ENCODE measurements around the gene COL16A1.

COL16A1 gene

GRCh38 chr1:31625561-31626222 is 78.1 kb downstream of the COL16A1 start:
- Histone ChIP-seq H3K27me3 (ENCODE audit: insufficient read depth, low read length, poor library complexity) (no peaks in the 10 kb centered on the region), H3K36me3 (ENCODE audit: control insufficient read depth, insufficient read depth, low read length) (peaks cover 2% of the 10 kb centered on the region)
- no CpG with 5 or more reads among the region's 4 CpGs for WGBS (ENCODE audit: extremely low coverage, insufficient coverage, low lambda C conversion rate)

GRCh38 chr1:31624731-31625514 is 78.9 kb downstream of the COL16A1 start:
- H3K4me1 ChIP-seq (ENCODE audit: control insufficient read depth, low read depth, low read length) = no peaks in the 10 kb centered on the region

More at GRCh38 chr1:31625561-31626222, 78.1 kb downstream of the COL16A1 start:
- no peak overlapping the region for H3K56ac ChIP-seq (ENCODE audit: low read length)
- no peak overlapping the region for H3K4me3 ChIP-seq (ENCODE audit: low read length)
- no peaks in the 10 kb centered on the region for H3K4me1 ChIP-seq (ENCODE audit: control insufficient read depth, low read depth, low read length)
- H3K79me2 ChIP-seq (ENCODE audit: control insufficient read depth, insufficient read depth, low read length) = no peaks in the 10 kb centered on the region
- H2AK5ac ChIP-seq (ENCODE audit: low read length) = no peak overlapping the region
- no peak overlapping the region for H3K9ac ChIP-seq (ENCODE audit: low read length)
- H3K23ac ChIP-seq (ENCODE audit: low read length) = no peak overlapping the region
- no peak overlapping the region for H2BK15ac ChIP-seq (replicated peaks; ENCODE audit: low read depth)
- H4K5ac ChIP-seq (ENCODE audit: low read length) = no peak overlapping the region
- H4K8ac ChIP-seq (ENCODE audit: low read depth, low read length) = no peak overlapping the region
- no peak for DNase-seq
- H3K4me2 ChIP-seq (ENCODE audit: low read length) = no peak overlapping the region
- no peak overlapping the region for H2BK120ac ChIP-seq (ENCODE audit: low read depth, low read length)
- no peaks in the 10 kb centered on the region for H3K79me1 ChIP-seq (ENCODE audit: low read length)
- H3K27ac ChIP-seq (ENCODE audit: low read depth, low read length) = no peak overlapping the region
- H2BK5ac ChIP-seq (ENCODE audit: low read length) = no peak overlapping the region
- no peak overlapping the region for H3K4ac ChIP-seq (ENCODE audit: low read depth, low read length)
- H3K18ac ChIP-seq (ENCODE audit: low read length) = no peak overlapping the region

GRCh38 chr1:31624309-31624708 is 79.5 kb downstream of the COL16A1 start:
- Histone ChIP-seq H2BK5ac (ENCODE audit: low read length) (no peak overlapping the region), H3K27me3 (ENCODE audit: insufficient read depth, low read length, poor library complexity) (no peaks in the 10 kb centered on the region), H2BK120ac (ENCODE audit: low read depth, low read length) (no peak overlapping the region), H3K56ac (ENCODE audit: low read length) (no peak overlapping the region), H4K8ac (ENCODE audit: low read depth, low read length) (no peak overlapping the region), H2AK5ac (ENCODE audit: low read length) (no peak overlapping the region), H3K4me2 (ENCODE audit: low read length) (no peak overlapping the region), H3K36me3 (ENCODE audit: control insufficient read depth, insufficient read depth, low read length) (no peaks in the 10 kb centered on the region), H3K4ac (ENCODE audit: low read depth, low read length) (no peak overlapping the region), H3K4me3 (ENCODE audit: low read length) (no peak overlapping the region), H3K79me1 (ENCODE audit: low read length) (no peaks in the 10 kb centered on the region), H4K5ac (ENCODE audit: low read length) (no peak overlapping the region), H3K9ac (ENCODE audit: low read length) (no peak overlapping the region), H3K18ac (ENCODE audit: low read length) (no peak overlapping the region), H3K4me1 (ENCODE audit: control insufficient read depth, low read depth, low read length) (no peaks in the 10 kb centered on the region), H3K27ac (ENCODE audit: low read depth, low read length) (no peak overlapping the region), H3K23ac (ENCODE audit: low read length) (no peak overlapping the region), H2BK15ac (replicated peaks; ENCODE audit: low read depth) (no peak overlapping the region), H3K79me2 (ENCODE audit: control insufficient read depth, insufficient read depth, low read length) (no peaks in the 10 kb centered on the region)
- WGBS (ENCODE audit: extremely low coverage, insufficient coverage, low lambda C conversion rate) = no CpG with 5 or more reads among the region's 5 CpGs
- DNase-seq = no peak

More at GRCh38 chr1:31624731-31625514, 78.9 kb downstream of the COL16A1 start:
- H2BK15ac ChIP-seq (replicated peaks; ENCODE audit: low read depth) = no peak overlapping the region
- H3K4me2 ChIP-seq (ENCODE audit: low read length) = no peak overlapping the region
- H4K8ac ChIP-seq (ENCODE audit: low read depth, low read length) = no peak overlapping the region
- H3K23ac ChIP-seq (ENCODE audit: low read length) = no peak overlapping the region
- H2BK120ac ChIP-seq (ENCODE audit: low read depth, low read length) = no peak overlapping the region
- H3K79me1 ChIP-seq (ENCODE audit: low read length) = no peaks in the 10 kb centered on the region
- no peak overlapping the region for H3K9ac ChIP-seq (ENCODE audit: low read length)
- no peak for DNase-seq
- no peak overlapping the region for H3K4me3 ChIP-seq (ENCODE audit: low read length)
- no peaks in the 10 kb centered on the region for H3K79me2 ChIP-seq (ENCODE audit: control insufficient read depth, insufficient read depth, low read length)
- H4K5ac ChIP-seq (ENCODE audit: low read length) = no peak overlapping the region
- H2BK5ac ChIP-seq (ENCODE audit: low read length) = no peak overlapping the region
- H3K27ac ChIP-seq (ENCODE audit: low read depth, low read length) = no peak overlapping the region
- H3K4ac ChIP-seq (ENCODE audit: low read depth, low read length) = no peak overlapping the region
- H2AK5ac ChIP-seq (ENCODE audit: low read length) = no peak overlapping the region
- no peak overlapping the region for H3K56ac ChIP-seq (ENCODE audit: low read length)
- no peaks in the 10 kb centered on the region for H3K27me3 ChIP-seq (ENCODE audit: insufficient read depth, low read length, poor library complexity)
- H3K18ac ChIP-seq (ENCODE audit: low read length) = no peak overlapping the region
- H3K36me3 ChIP-seq (ENCODE audit: control insufficient read depth, insufficient read depth, low read length) = no peaks in the 10 kb centered on the region
- no CpG with 5 or more reads among the region's 16 CpGs for WGBS (ENCODE audit: extremely low coverage, insufficient coverage, low lambda C conversion rate)

GRCh38 chr1:31623365-31623764 is 80.5 kb downstream of the COL16A1 start:
- Histone ChIP-seq H3K36me3 (ENCODE audit: control insufficient read depth, insufficient read depth, low read length) (no peaks in the 10 kb centered on the region), H3K27ac (ENCODE audit: low read depth, low read length) (no peak overlapping the region), H2AK5ac (ENCODE audit: low read length) (no peak overlapping the region), H3K27me3 (ENCODE audit: insufficient read depth, low read length, poor library complexity) (no peaks in the 10 kb centered on the region), H3K18ac (ENCODE audit: low read length) (no peak overlapping the region), H3K9ac (ENCODE audit: low read length) (no peak overlapping the region), H3K4me1 (ENCODE audit: control insufficient read depth, low read depth, low read length) (no peaks in the 10 kb centered on the region), H3K79me1 (ENCODE audit: low read length) (no peaks in the 10 kb centered on the region), H3K4ac (ENCODE audit: low read depth, low read length) (no peak overlapping the region), H3K4me3 (ENCODE audit: low read length) (no peak overlapping the region), H2BK5ac (ENCODE audit: low read length) (no peak overlapping the region), H4K5ac (ENCODE audit: low read length) (no peak overlapping the region), H2BK15ac (replicated peaks; ENCODE audit: low read depth) (no peak overlapping the region), H3K56ac (ENCODE audit: low read length) (no peak overlapping the region), H3K23ac (ENCODE audit: low read length) (no peak overlapping the region), H3K4me2 (ENCODE audit: low read length) (no peak overlapping the region), H4K8ac (ENCODE audit: low read depth, low read length) (no peak overlapping the region), H3K79me2 (ENCODE audit: control insufficient read depth, insufficient read depth, low read length) (no peaks in the 10 kb centered on the region), H2BK120ac (ENCODE audit: low read depth, low read length) (no peak overlapping the region)
- no CpG with 5 or more reads among the region's 12 CpGs for WGBS (ENCODE audit: extremely low coverage, insufficient coverage, low lambda C conversion rate)
- no peak for DNase-seq

- Histone ChIP-seq H2BK5ac (ENCODE audit: low read length) (no peak overlapping the region), H4K8ac (ENCODE audit: low read depth, low read length) (no peak overlapping the region), H2BK15ac (replicated peaks; ENCODE audit: low read depth) (no peak overlapping the region), H2AK5ac (ENCODE audit: low read length) (no peak overlapping the region), H4K5ac (ENCODE audit: low read length) (no peak overlapping the region), H2BK120ac (ENCODE audit: low read depth, low read length) (no peak overlapping the region), H3K4me3 (ENCODE audit: low read length) (no peak overlapping the region), H3K56ac (ENCODE audit: low read length) (no peak overlapping the region), H3K79me2 (ENCODE audit: control insufficient read depth, insufficient read depth, low read length) (no peaks in the 10 kb centered on the region), H3K4me2 (ENCODE audit: low read length) (no peak overlapping the region), H3K27me3 (ENCODE audit: insufficient read depth, low read length, poor library complexity) (peaks cover under 1% of the 10 kb centered on the region), H3K4ac (ENCODE audit: low read depth, low read length) (no peak overlapping the region), H3K27ac (ENCODE audit: low read depth, low read length) (no peak overlapping the region), H3K9ac (ENCODE audit: low read length) (no peak overlapping the region), H3K18ac (ENCODE audit: low read length) (no peak overlapping the region), H3K4me1 (ENCODE audit: control insufficient read depth, low read depth, low read length) (no peaks in the 10 kb centered on the region), H3K36me3 (ENCODE audit: control insufficient read depth, insufficient read depth, low read length) (no peaks in the 10 kb centered on the region), H3K79me1 (ENCODE audit: low read length) (no peaks in the 10 kb centered on the region), H3K23ac (ENCODE audit: low read length) (no peak overlapping the region)
- no CpG with 5 or more reads among the region's 15 CpGs for WGBS (ENCODE audit: extremely low coverage, insufficient coverage, low lambda C conversion rate)
- DNase-seq = no peak
Measured at GRCh38 chr1:31621847-31622730, 81.7 kb downstream of the COL16A1 start.
